UCSD-AML1 (cell line): ENCODE measurements around the gene GP1BA.

Experiments
- DNase-seq: peaks from one replicate; lab custom pipeline; 2025; ENCODE audit not compliant: unreplicated experiment; lab: John Stamatoyannopoulos, UW

GP1BA gene

GRCh38 chr17:4971826-4972225 lies 39.7 kb downstream of the GP1BA start:
- no peak for DNase-seq

DNA sequence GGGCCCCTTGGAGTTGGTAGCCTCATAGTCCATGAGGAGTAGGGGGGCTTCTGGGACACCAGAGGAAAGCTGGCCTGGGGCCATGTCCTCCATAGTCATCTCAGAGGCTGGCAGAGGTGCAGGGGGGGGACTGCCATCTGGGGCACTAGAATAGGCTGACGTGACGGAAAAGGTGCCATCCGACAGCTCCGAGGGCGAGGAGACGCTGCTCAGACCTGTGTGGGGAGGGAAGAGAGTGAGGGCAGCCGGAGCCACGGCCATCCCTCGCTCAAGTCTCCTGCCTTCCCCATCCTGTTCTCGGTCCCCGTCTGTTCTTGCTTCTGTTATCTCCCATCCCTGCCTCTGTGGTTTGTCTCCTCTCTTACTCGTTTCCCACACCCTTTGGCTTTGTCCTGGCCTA lies 40.2 kb downstream of the GP1BA start:
- DNase-seq, result no peak

DNA sequence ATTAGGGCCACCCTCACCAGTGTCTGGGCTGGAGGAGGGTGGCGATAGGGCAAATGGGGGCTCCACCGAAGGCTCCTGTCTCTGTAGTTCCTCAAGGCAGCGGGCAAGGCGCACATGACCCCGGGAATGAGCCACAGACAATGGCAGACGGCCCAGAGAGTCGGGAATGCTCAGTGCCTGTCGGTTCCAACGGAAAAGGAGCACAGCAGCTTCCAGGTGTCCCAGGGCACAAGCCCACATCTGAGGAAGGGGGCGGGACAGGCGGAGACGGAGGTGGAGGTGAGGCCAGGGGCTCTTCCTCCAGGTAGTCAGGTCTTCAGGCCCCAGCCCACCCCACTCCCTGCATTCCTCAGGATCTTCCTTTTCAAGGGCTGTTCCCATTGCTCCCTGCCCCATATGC lies 40.7 kb downstream of the GP1BA start:
- no peak for DNase-seq

DNA sequence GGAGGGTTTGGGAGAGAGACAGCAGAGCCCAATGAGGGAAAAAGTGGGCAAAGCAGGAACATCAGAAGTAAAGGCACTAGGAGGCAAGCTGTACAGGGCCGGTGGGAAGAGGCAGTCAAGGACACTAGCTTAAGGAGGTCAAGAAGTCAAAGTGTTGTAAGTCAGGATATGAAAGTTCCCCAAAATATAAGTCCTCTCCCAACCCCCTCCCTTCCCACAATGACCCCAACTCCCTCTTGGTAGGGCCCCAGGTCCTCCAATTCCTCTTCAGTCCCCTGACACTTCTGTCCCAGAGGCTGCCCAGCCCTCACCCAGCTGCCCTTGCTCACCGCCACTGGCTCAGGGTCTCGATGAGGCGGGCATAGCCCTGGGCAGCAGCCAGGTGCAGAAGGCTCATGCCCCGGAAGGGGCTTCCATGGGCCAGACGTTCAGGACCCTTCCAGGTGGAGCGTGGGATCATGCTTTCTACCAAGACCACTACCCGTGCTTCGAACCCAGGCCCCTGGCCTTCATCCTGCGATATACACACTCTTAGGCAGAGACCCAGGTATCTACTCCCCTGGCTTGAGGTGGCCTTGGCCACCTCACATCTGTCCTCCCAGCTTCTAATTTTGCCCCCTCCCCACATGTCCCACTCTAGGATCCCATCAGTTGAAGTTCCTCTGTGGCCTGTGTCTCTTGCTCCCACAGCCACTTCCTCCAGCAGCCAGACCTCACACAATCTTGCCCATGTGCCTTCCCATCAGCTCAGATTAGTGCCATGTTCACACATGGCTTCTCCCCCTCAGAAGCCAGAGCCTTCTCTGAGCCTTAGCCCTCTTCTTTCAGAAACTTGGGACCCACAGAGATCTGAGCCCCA lies 41.4 kb downstream of the GP1BA start:
- DNase-seq, result no peak

GRCh38 chr17:4974115-4974670 lies 42.1 kb downstream of the GP1BA start:
- DNase-seq, result no peak

DNA sequence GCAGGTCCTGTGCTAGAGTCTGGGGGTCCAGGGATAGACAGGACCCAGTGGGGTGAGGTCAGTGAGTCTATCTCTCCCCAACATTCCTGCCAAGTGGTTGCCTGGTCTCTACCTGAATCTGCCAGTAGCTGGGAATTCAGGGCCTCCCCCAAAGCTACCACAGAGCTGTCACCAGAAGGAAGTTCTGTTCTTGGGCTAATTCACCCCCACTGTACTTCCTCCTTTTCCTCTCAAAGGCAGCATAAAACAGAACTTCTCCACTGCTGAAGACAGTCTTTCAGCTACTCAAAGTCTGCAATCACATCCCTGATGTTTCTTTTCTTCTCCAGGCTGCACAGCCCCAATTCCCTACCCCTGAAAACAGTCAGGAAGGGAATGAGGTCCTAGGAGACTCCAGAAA lies 46.6 kb downstream of the GP1BA start:
- peak; percentile 41 for DNase-seq

- DNase-seq, result no peak
These were observed 48.7 kb downstream of the GP1BA start for GRCh38 chr17:4980644-4981216.

GRCh38 chr17:4982305-4982704 lies 50.2 kb downstream of the GP1BA start:
- DNase-seq, result no peak
